Esophagus muscularis mucosa (tissue), 4 donors: ENCODE measurements around the gene C11orf21. TPM values are rescaled to one million over a fixed set of nuclear protein-coding genes. Genes with fewer than 3 reads are reported as not detected.
A peak's percentile ranks its signal among the peaks of the same experiment; 100 is the strongest.

Experiments
- DNase-seq: peaks from one replicate; pipeline ENCODE4 v3.0.0-alpha.2; 2017; ENCODE audit errors: extremely low spot score
- H3K27ac ChIP-seq, 4 donors: fragments of 200-600 bp; sonication (generic); replicated peaks in 1 of 4; 1 replicate in 3 of 4; 2 replicates in 1 of 4; pipeline ENCODE4 v1.5.1; 2016 to 2019; ENCODE audit warnings: mild to moderate bottlenecking in 1 of 4
- H3K27me3 ChIP-seq, 4 donors: fragments of 200-600 bp; sonication (generic); one replicate each; pipeline versions ENCODE4 v1.5.1 to v1.6.0; 2016 to 2019
- H3K36me3 ChIP-seq, 4 donors: fragments of 200-600 bp; sonication (generic); one replicate each; pipeline ENCODE4 v1.5.1; 2016 to 2019
- H3K4me1 ChIP-seq, 4 donors: fragments of 200-600 bp; sonication (generic); one replicate each; pipeline ENCODE4 v1.5.1; 2016 to 2019
- H3K4me3 ChIP-seq, 4 donors: fragments of 200-600 bp; sonication (generic); 1 replicate in 2 of 4; 2 replicates in 2 of 4; pipeline ENCODE4 v1.5.1; 2016 to 2019; ENCODE audit warnings: mild to moderate bottlenecking in 4 of 4, moderate library complexity in 1 of 4
- H3K9me3 ChIP-seq, 4 donors: fragments of 200-600 bp; sonication (generic); 1 replicate in 3 of 4; 2 replicates in 1 of 4; pipeline ENCODE4 v1.5.1; 2016 to 2019
- EP300 ChIP-seq: sonication (generic); formaldehyde crosslinking; IDR thresholded peaks from one replicate; pipeline ENCODE4 v1.6.1; 2017; ENCODE audit warnings: antibody characterized with exemption
- POLR2A ChIP-seq: fragments of 450-650 bp; IDR thresholded peaks from one replicate; pipeline ENCODE4 v1.6.1; 2017; ENCODE audit warnings: antibody characterized with exemption, moderate library complexity, mild to moderate bottlenecking, low read depth
- POLR2AphosphoS5 ChIP-seq, 2 donors: sonication (generic); formaldehyde crosslinking; IDR thresholded peaks; one replicate each; pipeline ENCODE4 v1.6.1; 2017; ENCODE audit warnings: antibody characterized with exemption in 2 of 2
- WGBS: methylation state at CpG from one replicate; pipeline ENCODE4 v1.1.5; 2018; 5-methylcytosine and 5-hydroxymethylcytosine counted together
- intact Hi-C: fragments of 100-400 bp; cut with DNase I; formaldehyde crosslinking; loops from one replicate; pipeline ENCODE4 v1.15.1; 2023
- total RNA-seq, 4 donors: library from RNA; depleted of rRNA; stranded (reverse); fragments of >200 nt; gene quantifications; one replicate each; pipeline versions ENCODE4 v1.1.0 to v1.2.1, GENCODE V29; 2016
- TF ChIP-seq, protein P1 (sequence below), 3 experiments: fragments of 200-600 bp in 2 of 3; fragments of 450-650 bp in 1 of 3; sonication (generic) in 2 of 3; IDR thresholded peaks; one replicate each; pipeline ENCODE4 v1.5.1; 2017 to 2019; ENCODE audit warnings: antibody characterized with exemption in 3 of 3, mild to moderate bottlenecking in 2 of 3, moderate library complexity in 1 of 3

Gene C11orf21
- total RNA-seq, 4 donors from 2014 or later: 0.29 to 1.2 (median 0.83) TPM; not detected in 1

- H3K36me3 ChIP-seq: no peaks in the 10 kb centered on the region
- 85% methylated on average over 13 of the region's 26 CpGs for WGBS
- H3K4me1 ChIP-seq: peaks cover 21 to 30% (median 28%) of the 10 kb centered on the region in 4 donors
- no peak for TF ChIP-seq POLR2A
- no peak for TF ChIP-seq EP300
- TF ChIP-seq POLR2AphosphoS5 (IDR thresholded peaks at IDR 0.05): no peak
- TF ChIP-seq, protein P1, sequence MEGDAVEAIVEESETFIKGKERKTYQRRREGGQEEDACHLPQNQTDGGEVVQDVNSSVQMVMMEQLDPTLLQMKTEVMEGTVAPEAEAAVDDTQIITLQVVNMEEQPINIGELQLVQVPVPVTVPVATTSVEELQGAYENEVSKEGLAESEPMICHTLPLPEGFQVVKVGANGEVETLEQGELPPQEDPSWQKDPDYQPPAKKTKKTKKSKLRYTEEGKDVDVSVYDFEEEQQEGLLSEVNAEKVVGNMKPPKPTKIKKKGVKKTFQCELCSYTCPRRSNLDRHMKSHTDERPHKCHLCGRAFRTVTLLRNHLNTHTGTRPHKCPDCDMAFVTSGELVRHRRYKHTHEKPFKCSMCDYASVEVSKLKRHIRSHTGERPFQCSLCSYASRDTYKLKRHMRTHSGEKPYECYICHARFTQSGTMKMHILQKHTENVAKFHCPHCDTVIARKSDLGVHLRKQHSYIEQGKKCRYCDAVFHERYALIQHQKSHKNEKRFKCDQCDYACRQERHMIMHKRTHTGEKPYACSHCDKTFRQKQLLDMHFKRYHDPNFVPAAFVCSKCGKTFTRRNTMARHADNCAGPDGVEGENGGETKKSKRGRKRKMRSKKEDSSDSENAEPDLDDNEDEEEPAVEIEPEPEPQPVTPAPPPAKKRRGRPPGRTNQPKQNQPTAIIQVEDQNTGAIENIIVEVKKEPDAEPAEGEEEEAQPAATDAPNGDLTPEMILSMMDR (IDR thresholded peaks at IDR 0.05): no peak
- peaks cover 0 to 67% (median 35%) of the 10 kb centered on the region in 4 donors for H3K27me3 ChIP-seq
- intact Hi-C loops: no loop called here
- H3K4me3 ChIP-seq: peak overlapping the region in 1 of 4 donors; percentile 62
- no peak overlapping the region for H3K27ac ChIP-seq
- no peaks in the 10 kb centered on the region for H3K9me3 ChIP-seq
- DNase-seq: peak; percentile 60
Observed at GRCh38 chr11:2267851-2268728, 33.6 kb downstream of the C11orf21 start.

DNA sequence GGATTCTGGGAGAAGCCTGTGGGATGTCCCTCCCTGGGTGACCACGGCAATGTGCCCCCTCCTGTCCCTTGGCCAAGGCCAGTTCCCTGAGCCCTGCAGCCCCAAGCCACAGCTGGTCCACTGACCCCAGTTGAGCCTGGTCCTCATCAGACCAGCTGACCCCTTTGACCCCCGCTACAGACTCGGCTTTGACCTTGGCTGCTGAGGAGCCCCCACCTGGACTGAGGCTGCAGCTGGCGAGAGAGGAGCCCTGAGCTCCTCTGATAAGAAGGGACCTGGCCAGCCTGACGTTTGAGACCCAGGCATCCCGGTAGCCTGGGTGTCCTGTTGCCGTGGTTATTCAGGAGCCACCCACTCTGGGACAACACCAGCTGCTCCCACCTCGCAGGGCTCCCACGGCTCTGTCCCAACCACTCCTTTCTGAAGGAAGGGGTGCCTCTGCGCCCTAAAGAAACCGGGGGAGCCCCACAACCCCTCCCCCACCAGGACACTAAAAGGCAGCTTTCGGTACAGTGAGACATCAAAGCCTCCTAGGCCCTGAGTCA is 34.3 kb downstream of the C11orf21 start:
- intact Hi-C loops: no loop called here
- TF ChIP-seq POLR2AphosphoS5 (IDR thresholded peaks at IDR 0.05): no peak
- TF ChIP-seq, protein P1 (IDR thresholded peaks at IDR 0.05): no peak
- no peak for TF ChIP-seq EP300
- TF ChIP-seq POLR2A: no peak
- H3K4me3 ChIP-seq: no peak overlapping the region
- no peak for DNase-seq
- H3K4me1 ChIP-seq: peaks cover 21 to 30% (median 28%) of the 10 kb centered on the region in 4 donors
- no peaks in the 10 kb centered on the region for H3K36me3 ChIP-seq
- peaks cover 0 to 67% (median 34%) of the 10 kb centered on the region in 4 donors for H3K27me3 ChIP-seq
- WGBS: 86% methylated on average over 1 of the region's 12 CpGs
- H3K27ac ChIP-seq: no peak overlapping the region
- H3K9me3 ChIP-seq: no peaks in the 10 kb centered on the region

GRCh38 chr11:2266586-2267305 is 35.0 kb downstream of the C11orf21 start:
- peak; percentile 86 for DNase-seq
- Histone ChIP-seq H3K27ac (no peak overlapping the region), H3K36me3 (no peaks in the 10 kb centered on the region), H3K27me3 (peaks cover 0 to 67% (median 31%) of the 10 kb centered on the region in 4 donors), H3K9me3 (no peaks in the 10 kb centered on the region), H3K4me1 (peaks cover 21 to 30% (median 28%) of the 10 kb centered on the region in 4 donors), H3K4me3 (no peak overlapping the region)
- TF ChIP-seq, protein P1 (IDR thresholded peaks at IDR 0.05): no peak
- TF ChIP-seq POLR2AphosphoS5 (IDR thresholded peaks at IDR 0.05) (no peak), POLR2A (no peak), EP300 (no peak)
- intact Hi-C loops: no loop called here
- WGBS: 91% methylated on average over 26 of the region's 26 CpGs

DNA sequence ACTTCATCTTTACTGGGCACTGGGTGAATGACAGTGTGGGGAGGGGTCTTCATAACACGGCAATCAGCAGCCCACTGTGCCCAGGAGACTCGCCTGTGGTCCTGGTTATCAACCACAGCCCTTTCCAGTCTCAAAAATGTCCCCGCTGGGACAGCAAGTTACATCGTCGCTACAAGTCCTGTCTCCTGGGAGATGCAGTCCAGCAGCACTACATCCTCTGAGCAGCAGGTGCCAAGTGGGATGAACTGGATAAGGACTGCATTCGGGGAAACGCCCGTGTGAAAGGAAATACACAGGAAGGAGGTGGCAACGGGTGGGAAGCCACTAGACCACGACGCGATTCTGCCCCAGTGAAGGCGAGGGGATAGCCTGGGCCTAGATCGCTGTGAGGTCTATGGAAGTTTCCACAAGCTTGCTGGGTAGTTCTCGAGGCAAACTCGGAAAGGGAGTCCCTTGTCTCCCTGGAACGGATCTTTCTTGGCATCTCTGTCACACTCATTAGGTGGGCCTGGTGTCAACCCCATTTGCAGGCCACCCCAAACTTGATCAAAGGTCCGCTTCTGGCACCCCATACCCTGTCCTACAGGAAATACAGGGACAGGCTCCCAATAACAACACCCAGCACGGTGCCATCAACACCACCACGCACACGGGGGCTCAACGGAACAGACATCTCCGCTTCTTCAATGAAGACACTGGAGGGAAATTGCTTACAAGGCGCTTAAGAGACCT is 35.7 kb downstream of the C11orf21 start:
- 83% methylated on average over 13 of the region's 24 CpGs for WGBS
- TF ChIP-seq POLR2A (no peak), POLR2AphosphoS5 (IDR thresholded peaks at IDR 0.05) (no peak), EP300 (no peak)
- TF ChIP-seq, protein P1 (IDR thresholded peaks at IDR 0.05): no peak
- peaks cover 0 to 67% (median 24%) of the 10 kb centered on the region in 4 donors for H3K27me3 ChIP-seq
- peak; percentile 70 for DNase-seq
- H3K27ac ChIP-seq: no peak overlapping the region
- H3K36me3 ChIP-seq: no peaks in the 10 kb centered on the region
- peaks cover 21 to 26% (median 26%) of the 10 kb centered on the region in 4 donors for H3K4me1 ChIP-seq
- intact Hi-C loops: no loop called here
- H3K4me3 ChIP-seq: no peak overlapping the region
- no peaks in the 10 kb centered on the region for H3K9me3 ChIP-seq
